WTC11 (cell line): ENCODE measurements around the gene CCR1. TPM values are rescaled to one million over a fixed set of nuclear protein-coding genes. Genes with fewer than 3 reads are reported as not detected.

Source experiments
- ATAC-seq: fragments of 200-7000 bp; cut with Tn5 transposase; 2 replicates; pipeline ENCODE4 v1.10.0; 2021; ENCODE audit warnings: mild to moderate bottlenecking, moderate library complexity
- CTCF ChIA-PET: fragments of 300-600 bp; sonication (Branson Sonifier 250); formaldehyde crosslinking; loops from one replicate; lab custom pipeline; 2021; ENCODE audit warnings: antibody characterized with exemption; lab: Charles Lee
- POLR2A ChIA-PET: fragments of 350-600 bp; sonication (Branson Sonifier 250); formaldehyde crosslinking; loops from one replicate; lab custom pipeline; 2021; ENCODE audit warnings: antibody characterized with exemption; lab: Charles Lee
- DNase-seq: peaks from one replicate; pipeline ENCODE4 v3.0.0; 2021; ENCODE audit warnings: low spot score
- H3K27ac Mint-ChIP-seq: 2 replicates; pipeline ENCODE4 v1.8.0; 2021; ENCODE audit warnings: mixed read lengths
- H3K27me3 Mint-ChIP-seq: 2 replicates; pipeline ENCODE4 v1.8.0; 2021; ENCODE audit warnings: low read depth, mild to moderate bottlenecking, moderate library complexity, mixed read lengths
- H3K36me3 Mint-ChIP-seq: 2 replicates; pipeline ENCODE4 v1.8.0; 2021; ENCODE audit warnings: mixed read lengths
- H3K4me1 Mint-ChIP-seq: 2 replicates; pipeline ENCODE4 v1.8.0; 2022; ENCODE audit warnings: mixed read lengths
- H3K4me3 Mint-ChIP-seq: 2 replicates; pipeline ENCODE4 v1.8.0; 2021; ENCODE audit warnings: mild to moderate bottlenecking, moderate library complexity, mixed read lengths
- H3K9me3 Mint-ChIP-seq: 2 replicates; pipeline ENCODE4 v1.8.0; 2021; ENCODE audit warnings: mixed read lengths
- ATF6 ChIP-seq: sonication (generic); formaldehyde crosslinking; IDR thresholded peaks from 2 replicates; pipeline ENCODE4 v1.8.1; 2023; ENCODE audit warnings: mild to moderate bottlenecking, missing genetic modification reagents
- CDX4 ChIP-seq: fragments of 250-450 bp; sonication (Bioruptor Pico); IDR thresholded peaks from 2 replicates; pipeline ENCODE4 v1.9.0; 2021; ENCODE audit warnings: moderate library complexity, mild to moderate bottlenecking, inconsistent platforms, borderline replicate concordance
- EMX1 ChIP-seq: fragments of 250-450 bp; sonication (Bioruptor Pico); IDR thresholded peaks from 2 replicates; pipeline ENCODE4 v1.8.0; 2021; ENCODE audit warnings: mild to moderate bottlenecking
- ETV6 ChIP-seq: sonication (generic); formaldehyde crosslinking; IDR thresholded peaks from 2 replicates; pipeline ENCODE4 v1.8.1; 2022; ENCODE audit warnings: mild to moderate bottlenecking, missing genetic modification reagents
- GTF2I ChIP-seq: fragments of 250-450 bp; sonication (Bioruptor Pico); conservative IDR thresholded peaks from 2 replicates; pipeline ENCODE4 v1.4.0; 2021; ENCODE audit warnings: mild to moderate bottlenecking
- JUN ChIP-seq: sonication (generic); formaldehyde crosslinking; IDR thresholded peaks from 2 replicates; pipeline ENCODE4 v1.8.0; 2023; ENCODE audit warnings: mild to moderate bottlenecking, missing genetic modification reagents
- MXD4 ChIP-seq: fragments of 250-450 bp; sonication (Bioruptor Pico); IDR thresholded peaks from 2 replicates; pipeline ENCODE4 v1.8.0; 2021; ENCODE audit warnings: mild to moderate bottlenecking, moderate library complexity, borderline replicate concordance
- NFE2L1 ChIP-seq: sonication (generic); formaldehyde crosslinking; IDR thresholded peaks from 2 replicates; pipeline ENCODE4 v1.8.1; 2023; ENCODE audit warnings: missing genetic modification reagents
- RORB ChIP-seq: fragments of 250-450 bp; sonication (Bioruptor Pico); IDR thresholded peaks from 2 replicates; pipeline ENCODE4 v1.9.0; 2021; ENCODE audit warnings: mild to moderate bottlenecking
- TEAD4 ChIP-seq: sonication (generic); formaldehyde crosslinking; IDR thresholded peaks from 2 replicates; pipeline ENCODE4 v1.8.0; 2022; ENCODE audit warnings: mild to moderate bottlenecking, missing genetic modification reagents
- ZNF138 ChIP-seq: sonication (generic); formaldehyde crosslinking; conservative IDR thresholded peaks from 2 replicates; pipeline ENCODE4 v1.8.1; 2022; ENCODE audit warnings: mild to moderate bottlenecking, moderate library complexity, missing genetic modification reagents
- ZNF423 ChIP-seq: fragments of 250-450 bp; sonication (Bioruptor Pico); IDR thresholded peaks from 2 replicates; pipeline ENCODE4 v2.1.2; 2022; ENCODE audit warnings: mild to moderate bottlenecking, moderate library complexity
- ZNF671 ChIP-seq: fragments of 250-450 bp; sonication (Bioruptor Pico); IDR thresholded peaks from 2 replicates; pipeline ENCODE4 v1.8.0; 2021; ENCODE audit warnings: mild to moderate bottlenecking
- total RNA-seq: library from RNA; stranded (reverse); gene quantifications from 3 replicates; pipeline ENCODE4 v1.2.3, GENCODE V29; 2021
- TF ChIP-seq, protein P1 (sequence below): fragments of 250-450 bp; sonication (Bioruptor Pico); conservative IDR thresholded peaks from 2 replicates; pipeline ENCODE4 v1.9.0; 2021; ENCODE audit warnings: mild to moderate bottlenecking
- TF ChIP-seq, protein P2 (sequence below): sonication (generic); formaldehyde crosslinking; IDR thresholded peaks from 2 replicates; pipeline ENCODE4 v1.8.0; 2022; ENCODE audit warnings: mild to moderate bottlenecking, missing genetic modification reagents
- TF ChIP-seq, protein P3 (sequence below): sonication (generic); formaldehyde crosslinking; IDR thresholded peaks from 2 replicates; pipeline ENCODE4 v1.8.0; 2022; ENCODE audit warnings: mild to moderate bottlenecking, missing genetic modification reagents
- TF ChIP-seq, protein P4 (sequence below): fragments of 250-450 bp; sonication (Bioruptor Pico); IDR thresholded peaks from 2 replicates; pipeline ENCODE4 v1.9.0; 2021; ENCODE audit warnings: mild to moderate bottlenecking, borderline replicate concordance

The CCR1 gene
- total RNA-seq, 1 experiment from 2014 or later, result not detected

DNA sequence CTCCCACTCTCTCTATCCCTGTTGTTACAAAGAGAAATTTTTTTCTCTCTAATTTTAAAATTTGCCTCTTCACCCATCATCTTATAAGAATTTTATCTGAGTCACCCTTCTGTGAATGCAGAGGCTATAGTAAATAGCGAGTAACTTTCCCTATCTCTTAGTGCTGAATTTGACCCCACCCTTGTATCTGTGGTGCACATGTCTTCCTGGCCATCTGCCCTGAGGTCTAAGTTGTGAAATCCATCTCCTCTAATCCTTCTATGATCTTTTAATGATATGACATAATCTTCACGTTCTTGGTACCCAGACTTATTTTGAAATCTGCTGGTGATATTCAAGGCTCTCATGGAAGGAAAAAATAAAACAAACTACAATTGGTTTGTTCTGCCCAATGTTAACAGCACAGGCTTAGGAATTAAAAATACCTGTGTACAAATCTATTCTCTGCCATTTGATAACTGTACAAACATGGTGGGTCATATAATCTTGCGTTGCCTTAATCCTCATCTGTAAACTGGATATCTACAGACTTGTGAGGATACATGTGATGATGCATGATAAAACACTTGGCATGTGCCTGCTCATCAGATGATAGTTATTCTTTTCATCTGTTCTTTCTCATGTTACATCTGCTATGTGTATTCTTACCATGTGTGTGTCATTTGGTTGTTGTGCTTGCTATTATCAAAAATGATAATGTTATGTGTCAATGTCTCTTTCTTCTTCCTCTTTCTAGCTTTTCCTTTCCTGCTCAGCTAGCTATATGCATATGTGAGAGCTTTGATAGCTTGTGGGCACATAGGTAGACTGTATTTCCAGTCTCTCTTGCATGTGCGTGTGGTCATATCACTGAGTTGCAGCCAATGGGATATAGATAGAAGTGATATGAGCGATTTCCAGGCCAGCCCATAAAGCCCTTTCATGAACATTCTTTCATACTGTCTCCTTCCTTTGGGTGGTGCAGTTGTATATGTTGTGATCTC, 20.4 kb upstream of the CCR1 start:
- no peak overlapping the region for H3K27ac Mint-ChIP-seq
- H3K4me3 Mint-ChIP-seq, result no peak overlapping the region
- no peaks in the 10 kb centered on the region for H3K4me1 Mint-ChIP-seq
- DNase-seq (no peak), ATAC-seq (no peak)
- ChIA-PET POLR2A (no interaction called here), CTCF (no interaction called here)
- TF ChIP-seq TEAD4 (CRISPR knock-in tag), result no peak
- TF ChIP-seq, protein P1, sequence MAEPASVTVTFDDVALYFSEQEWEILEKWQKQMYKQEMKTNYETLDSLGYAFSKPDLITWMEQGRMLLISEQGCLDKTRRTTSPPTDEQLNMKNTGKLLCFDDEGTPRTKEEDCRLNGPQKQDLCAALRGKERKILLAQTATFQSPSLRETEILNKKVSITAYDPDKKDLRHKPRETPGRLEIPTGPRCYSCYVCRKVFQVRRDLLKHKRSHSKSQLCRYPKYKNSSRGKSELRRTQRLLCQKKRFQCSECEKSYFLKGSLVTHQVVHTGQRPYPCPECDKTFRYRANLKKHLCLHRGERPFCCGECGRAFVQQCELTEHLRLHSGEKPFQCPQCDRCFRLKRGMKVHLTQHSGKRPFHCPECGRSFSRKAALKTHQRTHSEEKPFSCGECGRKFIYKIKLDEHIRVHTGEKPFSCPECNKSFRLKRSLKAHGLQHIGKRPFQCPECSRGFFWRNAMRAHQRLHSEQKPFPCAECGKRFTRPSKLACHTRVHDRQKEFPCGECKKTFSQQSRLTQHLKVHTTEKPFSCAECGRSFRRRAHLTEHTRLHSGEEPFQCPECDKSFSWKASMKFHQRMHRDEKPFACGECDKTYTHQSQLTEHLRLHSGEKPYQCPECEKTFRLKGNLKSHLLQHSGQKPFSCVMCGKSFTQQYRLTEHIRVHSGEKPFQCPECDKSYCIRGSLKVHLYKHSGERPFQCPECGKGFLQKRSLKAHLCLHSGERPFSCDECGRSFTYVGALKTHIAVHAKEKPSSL, result no peak
- H3K27me3 Mint-ChIP-seq, result no peaks in the 10 kb centered on the region; the same call in 1 of the 2 replicates
- peaks cover 6% of the 10 kb centered on the region for H3K9me3 Mint-ChIP-seq
- no peaks in the 10 kb centered on the region for H3K36me3 Mint-ChIP-seq

- no peak overlapping the region for H3K27ac Mint-ChIP-seq
- no peak overlapping the region for H3K4me3 Mint-ChIP-seq
- ChIA-PET POLR2A (no interaction called here), CTCF (interaction anchor here (1.0 to 1.8 kb wide), 4 partner anchors 14 to 284 kb away, joined by 3 to 6 read pairs (median 4); partner anchors contain the start of gene CCR1)
- ATAC-seq, result no peak
- H3K36me3 Mint-ChIP-seq, result no peaks in the 10 kb centered on the region; the same call in 1 of the 2 replicates
- no peak for DNase-seq
- H3K9me3 Mint-ChIP-seq, result peaks cover 24% of the 10 kb centered on the region
- H3K4me1 Mint-ChIP-seq, result no peaks in the 10 kb centered on the region
- peaks cover 3% of the 10 kb centered on the region; the same call in 1 of the 2 replicates for H3K27me3 Mint-ChIP-seq
- no peak for TF ChIP-seq ZNF671 (CRISPR knock-in tag)
- TF ChIP-seq, protein P2, sequence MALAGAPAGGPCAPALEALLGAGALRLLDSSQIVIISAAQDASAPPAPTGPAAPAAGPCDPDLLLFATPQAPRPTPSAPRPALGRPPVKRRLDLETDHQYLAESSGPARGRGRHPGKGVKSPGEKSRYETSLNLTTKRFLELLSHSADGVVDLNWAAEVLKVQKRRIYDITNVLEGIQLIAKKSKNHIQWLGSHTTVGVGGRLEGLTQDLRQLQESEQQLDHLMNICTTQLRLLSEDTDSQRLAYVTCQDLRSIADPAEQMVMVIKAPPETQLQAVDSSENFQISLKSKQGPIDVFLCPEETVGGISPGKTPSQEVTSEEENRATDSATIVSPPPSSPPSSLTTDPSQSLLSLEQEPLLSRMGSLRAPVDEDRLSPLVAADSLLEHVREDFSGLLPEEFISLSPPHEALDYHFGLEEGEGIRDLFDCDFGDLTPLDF (CRISPR knock-in tag), result no peak
- no peak for TF ChIP-seq ETV6 (CRISPR knock-in tag)
- no peak for TF ChIP-seq ZNF138 (CRISPR knock-in tag)
- TF ChIP-seq, protein P3, sequence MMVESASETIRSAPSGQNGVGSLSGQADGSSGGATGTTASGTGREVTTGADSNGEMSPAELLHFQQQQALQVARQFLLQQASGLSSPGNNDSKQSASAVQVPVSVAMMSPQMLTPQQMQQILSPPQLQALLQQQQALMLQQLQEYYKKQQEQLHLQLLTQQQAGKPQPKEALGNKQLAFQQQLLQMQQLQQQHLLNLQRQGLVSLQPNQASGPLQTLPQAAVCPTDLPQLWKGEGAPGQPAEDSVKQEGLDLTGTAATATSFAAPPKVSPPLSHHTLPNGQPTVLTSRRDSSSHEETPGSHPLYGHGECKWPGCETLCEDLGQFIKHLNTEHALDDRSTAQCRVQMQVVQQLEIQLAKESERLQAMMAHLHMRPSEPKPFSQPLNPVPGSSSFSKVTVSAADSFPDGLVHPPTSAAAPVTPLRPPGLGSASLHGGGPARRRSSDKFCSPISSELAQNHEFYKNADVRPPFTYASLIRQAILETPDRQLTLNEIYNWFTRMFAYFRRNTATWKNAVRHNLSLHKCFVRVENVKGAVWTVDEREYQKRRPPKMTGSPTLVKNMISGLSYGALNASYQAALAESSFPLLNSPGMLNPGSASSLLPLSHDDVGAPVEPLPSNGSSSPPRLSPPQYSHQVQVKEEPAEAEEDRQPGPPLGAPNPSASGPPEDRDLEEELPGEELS (CRISPR knock-in tag), result no peak
- TF ChIP-seq TEAD4 (CRISPR knock-in tag), result no peak
- TF ChIP-seq, protein P4, sequence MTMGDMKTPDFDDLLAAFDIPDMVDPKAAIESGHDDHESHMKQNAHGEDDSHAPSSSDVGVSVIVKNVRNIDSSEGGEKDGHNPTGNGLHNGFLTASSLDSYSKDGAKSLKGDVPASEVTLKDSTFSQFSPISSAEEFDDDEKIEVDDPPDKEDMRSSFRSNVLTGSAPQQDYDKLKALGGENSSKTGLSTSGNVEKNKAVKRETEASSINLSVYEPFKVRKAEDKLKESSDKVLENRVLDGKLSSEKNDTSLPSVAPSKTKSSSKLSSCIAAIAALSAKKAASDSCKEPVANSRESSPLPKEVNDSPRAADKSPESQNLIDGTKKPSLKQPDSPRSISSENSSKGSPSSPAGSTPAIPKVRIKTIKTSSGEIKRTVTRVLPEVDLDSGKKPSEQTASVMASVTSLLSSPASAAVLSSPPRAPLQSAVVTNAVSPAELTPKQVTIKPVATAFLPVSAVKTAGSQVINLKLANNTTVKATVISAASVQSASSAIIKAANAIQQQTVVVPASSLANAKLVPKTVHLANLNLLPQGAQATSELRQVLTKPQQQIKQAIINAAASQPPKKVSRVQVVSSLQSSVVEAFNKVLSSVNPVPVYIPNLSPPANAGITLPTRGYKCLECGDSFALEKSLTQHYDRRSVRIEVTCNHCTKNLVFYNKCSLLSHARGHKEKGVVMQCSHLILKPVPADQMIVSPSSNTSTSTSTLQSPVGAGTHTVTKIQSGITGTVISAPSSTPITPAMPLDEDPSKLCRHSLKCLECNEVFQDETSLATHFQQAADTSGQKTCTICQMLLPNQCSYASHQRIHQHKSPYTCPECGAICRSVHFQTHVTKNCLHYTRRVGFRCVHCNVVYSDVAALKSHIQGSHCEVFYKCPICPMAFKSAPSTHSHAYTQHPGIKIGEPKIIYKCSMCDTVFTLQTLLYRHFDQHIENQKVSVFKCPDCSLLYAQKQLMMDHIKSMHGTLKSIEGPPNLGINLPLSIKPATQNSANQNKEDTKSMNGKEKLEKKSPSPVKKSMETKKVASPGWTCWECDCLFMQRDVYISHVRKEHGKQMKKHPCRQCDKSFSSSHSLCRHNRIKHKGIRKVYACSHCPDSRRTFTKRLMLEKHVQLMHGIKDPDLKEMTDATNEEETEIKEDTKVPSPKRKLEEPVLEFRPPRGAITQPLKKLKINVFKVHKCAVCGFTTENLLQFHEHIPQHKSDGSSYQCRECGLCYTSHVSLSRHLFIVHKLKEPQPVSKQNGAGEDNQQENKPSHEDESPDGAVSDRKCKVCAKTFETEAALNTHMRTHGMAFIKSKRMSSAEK (CRISPR knock-in tag), result no peak
- TF ChIP-seq GTF2I (CRISPR knock-in tag), result no peak
- no peak for TF ChIP-seq NFE2L1 (CRISPR knock-in tag)
- TF ChIP-seq ZNF423 (CRISPR knock-in tag), result no peak
- no peak for TF ChIP-seq ATF6 (CRISPR knock-in tag)
- no peak for TF ChIP-seq CDX4 (CRISPR knock-in tag)
- no peak for TF ChIP-seq MXD4 (CRISPR knock-in tag)
- no peak for TF ChIP-seq JUN (CRISPR knock-in tag)
- no peak for TF ChIP-seq EMX1 (CRISPR knock-in tag)
- no peak for TF ChIP-seq RORB (CRISPR knock-in tag)
Measured at GRCh38 chr3:46222435-46223161, 14.5 kb upstream of the CCR1 start.
